Measurements from ENCODE around the gene CNN2. TPM values are rescaled to one million over a fixed set of nuclear protein-coding genes. Genes with fewer than 3 reads are reported as not detected.

Gene CNN2
- polyA plus RNA-seq, 3 donors, result 69.9 to 213 (median 144) TPM

DNA sequence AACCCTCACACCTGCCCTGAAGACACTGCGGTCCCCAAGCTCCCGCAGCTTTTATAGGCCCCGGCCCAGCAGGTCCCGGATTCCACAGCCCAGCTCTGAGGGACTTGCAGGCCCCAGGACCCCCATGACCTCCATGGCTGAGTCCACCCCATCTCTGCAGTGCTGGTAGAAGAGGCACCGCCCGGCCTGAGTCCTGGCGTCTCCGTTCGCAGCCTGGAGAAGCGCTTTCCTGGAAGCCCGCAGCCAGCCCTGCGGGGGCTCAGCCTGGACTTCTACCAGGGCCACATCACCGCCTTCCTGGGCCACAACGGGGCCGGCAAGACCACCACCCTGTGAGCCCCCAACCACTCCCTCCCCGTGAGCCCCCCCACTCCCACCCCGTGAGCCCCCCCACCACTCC is 22.7 kb downstream of the CNN2 start:
- Histone ChIP-seq H4K20me1 (ENCODE audit: insufficient read depth, low read length) (peaks cover 19% of the 10 kb centered on the region), H3K9me3 (replicated peaks in 1 of 2; ENCODE audit: control insufficient read depth in 1 of 2, insufficient read depth in 1 of 2, low read length in 2 of 2) (no peaks in the 10 kb centered on the region), H3K4me1 (ENCODE audit: control insufficient read depth in 1 of 2, insufficient read depth in 2 of 2, low read length in 2 of 2) (peaks cover 5 to 9% of the 10 kb centered on the region in 2 donors), H3K27ac (ENCODE audit: low read depth in 1 of 2, low read length in 2 of 2) (no peak overlapping the region), H2AFZ (ENCODE audit: insufficient read depth, low read depth, low read length, poor library complexity, severe bottlenecking) (no peak overlapping the region), H3K4me2 (replicated peaks; ENCODE audit: extremely low read depth, low read length, poor library complexity, severe bottlenecking) (no peak overlapping the region), H3K27me3 (ENCODE audit: control insufficient read depth in 2 of 2, insufficient read depth in 2 of 2, low read length in 2 of 2) (no peaks in the 10 kb centered on the region), H3K4me3 (replicated peaks in 1 of 3; ENCODE audit: low read depth in 2 of 3, low read length in 3 of 3) (no peak overlapping the region), H3K36me3 (replicated peaks in 1 of 2; ENCODE audit: control insufficient read depth in 1 of 2, insufficient read depth in 2 of 2, low read length in 2 of 2) (peaks cover 34 to 62% of the 10 kb centered on the region in 2 donors), H3K9ac (ENCODE audit: insufficient read depth, low read length, poor library complexity, severe bottlenecking) (no peak overlapping the region), H3K79me2 (ENCODE audit: insufficient read depth, low read length) (no peaks in the 10 kb centered on the region)
- Mint-ChIP-seq H3K4me1 (no peaks in the 10 kb centered on the region), H3K27ac (no peak overlapping the region), H3K36me3 (peaks cover 37 to 43% of the 10 kb centered on the region in 2 donors), H3K27me3 (ENCODE audit: low read depth in 3 of 3) (peaks cover 0 to 1% (median 0%) of the 10 kb centered on the region in 3 donors), H3K9me3 (peaks cover 0 to 4% (median 2%) of the 10 kb centered on the region in 7 donors), H3K4me3 (no peak overlapping the region)
- WGBS (ENCODE audit: insufficient coverage), result 100% methylated on average over 12 of the region's 17 CpGs
- intact Hi-C loops (cut with micrococcal nuclease), result no loop called here
- no peak for DNase-seq
- TF ChIP-seq, protein P1, sequence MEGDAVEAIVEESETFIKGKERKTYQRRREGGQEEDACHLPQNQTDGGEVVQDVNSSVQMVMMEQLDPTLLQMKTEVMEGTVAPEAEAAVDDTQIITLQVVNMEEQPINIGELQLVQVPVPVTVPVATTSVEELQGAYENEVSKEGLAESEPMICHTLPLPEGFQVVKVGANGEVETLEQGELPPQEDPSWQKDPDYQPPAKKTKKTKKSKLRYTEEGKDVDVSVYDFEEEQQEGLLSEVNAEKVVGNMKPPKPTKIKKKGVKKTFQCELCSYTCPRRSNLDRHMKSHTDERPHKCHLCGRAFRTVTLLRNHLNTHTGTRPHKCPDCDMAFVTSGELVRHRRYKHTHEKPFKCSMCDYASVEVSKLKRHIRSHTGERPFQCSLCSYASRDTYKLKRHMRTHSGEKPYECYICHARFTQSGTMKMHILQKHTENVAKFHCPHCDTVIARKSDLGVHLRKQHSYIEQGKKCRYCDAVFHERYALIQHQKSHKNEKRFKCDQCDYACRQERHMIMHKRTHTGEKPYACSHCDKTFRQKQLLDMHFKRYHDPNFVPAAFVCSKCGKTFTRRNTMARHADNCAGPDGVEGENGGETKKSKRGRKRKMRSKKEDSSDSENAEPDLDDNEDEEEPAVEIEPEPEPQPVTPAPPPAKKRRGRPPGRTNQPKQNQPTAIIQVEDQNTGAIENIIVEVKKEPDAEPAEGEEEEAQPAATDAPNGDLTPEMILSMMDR (IDR thresholded peaks at IDR 0.05), result no peak

GRCh38 chr19:1049800-1050199 is 23.4 kb downstream of the CNN2 start:
- Histone ChIP-seq H3K4me1 (ENCODE audit: control insufficient read depth in 1 of 2, insufficient read depth in 2 of 2, low read length in 2 of 2) (peaks cover 5 to 9% of the 10 kb centered on the region in 2 donors), H3K9me3 (replicated peaks in 1 of 2; ENCODE audit: control insufficient read depth in 1 of 2, insufficient read depth in 1 of 2, low read length in 2 of 2) (no peaks in the 10 kb centered on the region), H3K36me3 (replicated peaks in 1 of 2; ENCODE audit: control insufficient read depth in 1 of 2, insufficient read depth in 2 of 2, low read length in 2 of 2) (peaks cover 36 to 63% of the 10 kb centered on the region in 2 donors), H3K79me2 (ENCODE audit: insufficient read depth, low read length) (no peaks in the 10 kb centered on the region), H2AFZ (ENCODE audit: insufficient read depth, low read depth, low read length, poor library complexity, severe bottlenecking) (no peak overlapping the region), H4K20me1 (ENCODE audit: insufficient read depth, low read length) (peaks cover 25% of the 10 kb centered on the region), H3K4me3 (replicated peaks in 1 of 3; ENCODE audit: low read depth in 2 of 3, low read length in 3 of 3) (no peak overlapping the region), H3K27ac (ENCODE audit: low read depth in 1 of 2, low read length in 2 of 2) (no peak overlapping the region), H3K27me3 (ENCODE audit: control insufficient read depth in 2 of 2, insufficient read depth in 2 of 2, low read length in 2 of 2) (no peaks in the 10 kb centered on the region), H3K9ac (ENCODE audit: insufficient read depth, low read length, poor library complexity, severe bottlenecking) (no peak overlapping the region), H3K4me2 (replicated peaks; ENCODE audit: extremely low read depth, low read length, poor library complexity, severe bottlenecking) (no peak overlapping the region)
- peaks cover 0 to 4% (median 2%) of the 10 kb centered on the region in 7 donors for H3K9me3 Mint-ChIP-seq
- peaks cover 32 to 40% of the 10 kb centered on the region in 2 donors for H3K36me3 Mint-ChIP-seq
- H3K4me3 Mint-ChIP-seq, result no peak overlapping the region
- 41% methylated on average over 4 of the region's 11 CpGs for WGBS (ENCODE audit: insufficient coverage)
- peaks cover 0 to 1% (median 0%) of the 10 kb centered on the region in 3 donors for H3K27me3 Mint-ChIP-seq (ENCODE audit: low read depth in 3 of 3)
- no peak for DNase-seq
- TF ChIP-seq, protein P1 (IDR thresholded peaks at IDR 0.05), result no peak
- H3K27ac Mint-ChIP-seq, result no peak overlapping the region
- intact Hi-C loops (cut with micrococcal nuclease), result no loop called here
- H3K4me1 Mint-ChIP-seq, result no peaks in the 10 kb centered on the region

All from CD14-positive monocyte (primary cell).